OCI-LY3 (cell line): ENCODE results near the gene TPD52L2.

Experiments used
- EZH2phosphoT487 ChIP-seq: fragments of 200-600 bp; shearing (Covaris generic); IDR thresholded peaks from 2 replicates; pipeline ENCODE4 v1.6.1; 2018; ENCODE audit warnings: antibody characterized with exemption, mixed run types, low read depth
- TF ChIP-seq, protein P1 (sequence below): fragments of 200-600, 300-600 bp; sonication (generic); IDR thresholded peaks from 2 replicates; pipeline ENCODE4 v1.5.1; 2014; ENCODE audit warnings: antibody characterized with exemption, low read length, low read depth

DNA sequence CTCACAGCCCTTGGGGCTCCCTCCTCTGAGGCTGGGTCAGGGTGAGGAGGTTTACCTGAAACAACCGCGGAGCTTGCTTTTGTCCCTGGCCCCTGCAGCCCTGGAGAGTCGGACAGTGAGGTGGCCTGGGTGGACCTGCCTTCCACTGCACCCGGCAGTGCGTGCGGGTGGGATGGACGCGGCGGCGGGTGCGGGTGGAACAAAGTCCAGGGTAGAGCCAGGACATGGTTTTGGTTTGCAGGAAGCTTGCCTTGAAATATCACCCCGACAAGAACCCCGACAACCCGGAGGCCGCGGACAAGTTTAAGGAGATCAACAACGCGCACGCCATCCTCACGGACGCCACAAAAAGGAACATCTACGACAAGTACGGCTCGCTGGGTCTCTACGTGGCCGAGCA lies 64.0 kb downstream of the TPD52L2 start:
- TF ChIP-seq, protein P1, sequence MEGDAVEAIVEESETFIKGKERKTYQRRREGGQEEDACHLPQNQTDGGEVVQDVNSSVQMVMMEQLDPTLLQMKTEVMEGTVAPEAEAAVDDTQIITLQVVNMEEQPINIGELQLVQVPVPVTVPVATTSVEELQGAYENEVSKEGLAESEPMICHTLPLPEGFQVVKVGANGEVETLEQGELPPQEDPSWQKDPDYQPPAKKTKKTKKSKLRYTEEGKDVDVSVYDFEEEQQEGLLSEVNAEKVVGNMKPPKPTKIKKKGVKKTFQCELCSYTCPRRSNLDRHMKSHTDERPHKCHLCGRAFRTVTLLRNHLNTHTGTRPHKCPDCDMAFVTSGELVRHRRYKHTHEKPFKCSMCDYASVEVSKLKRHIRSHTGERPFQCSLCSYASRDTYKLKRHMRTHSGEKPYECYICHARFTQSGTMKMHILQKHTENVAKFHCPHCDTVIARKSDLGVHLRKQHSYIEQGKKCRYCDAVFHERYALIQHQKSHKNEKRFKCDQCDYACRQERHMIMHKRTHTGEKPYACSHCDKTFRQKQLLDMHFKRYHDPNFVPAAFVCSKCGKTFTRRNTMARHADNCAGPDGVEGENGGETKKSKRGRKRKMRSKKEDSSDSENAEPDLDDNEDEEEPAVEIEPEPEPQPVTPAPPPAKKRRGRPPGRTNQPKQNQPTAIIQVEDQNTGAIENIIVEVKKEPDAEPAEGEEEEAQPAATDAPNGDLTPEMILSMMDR, result no peak
- no peak for TF ChIP-seq EZH2phosphoT487
